ENCODE results near the gene HOXA5. TPM values are rescaled to one million over a fixed set of nuclear protein-coding genes. Genes with fewer than 3 reads are reported as not detected.

HOXA5 gene
- total RNA-seq, 1 donor, result 5.8 TPM

- TF ChIP-seq CTCF (IDR thresholded peaks at IDR 0.05; ENCODE audit: extremely low read depth, low read depth, low read length), result no peak
- peak within 1 kb of the TSS; percentile 76 for H3K27ac ChIP-seq (ENCODE audit: low read depth, low read length)
- no peaks in the 10 kb centered on the region for H3K9me3 ChIP-seq (ENCODE audit: low read depth, low read length)
- H3K4me3 ChIP-seq (ENCODE audit: insufficient read depth, low read length), result peak within 1 kb of the TSS; percentile 75
- peaks cover 100% of the 10 kb centered on the region for H3K79me2 ChIP-seq (ENCODE audit: insufficient read depth, low read length)
- H3K4me1 ChIP-seq (ENCODE audit: insufficient read depth, low read length), result peaks cover 41% of the 10 kb centered on the region
- H2AFZ ChIP-seq (ENCODE audit: low read length), result peak within 1 kb of the TSS; percentile 17
- DNase-seq (ENCODE audit: insufficient read length, low spot score, missing footprints), result peak; percentile 90
- peaks cover 7% of the 10 kb centered on the region for H4K20me1 ChIP-seq (ENCODE audit: insufficient read depth, low read length)
- peaks cover 12% of the 10 kb centered on the region for H3K36me3 ChIP-seq (ENCODE audit: insufficient read depth, low read length)
- peak within 1 kb of the TSS; percentile 99 for H3K4me2 ChIP-seq (ENCODE audit: insufficient read depth, low read length)
- no peaks in the 10 kb centered on the region for H3K27me3 ChIP-seq (ENCODE audit: insufficient read depth, low read length)
These were observed 30.7 kb upstream of the HOXA5 start, which contains the start of gene HOXA10 for GRCh38 chr7:27173956-27174873. Gene HOXA10 (minus strand): TSS chr7:27174320. CDS start chr7:27174306, 14 bp downstream.

- Histone ChIP-seq H3K4me1 (ENCODE audit: insufficient read depth, low read length) (peaks cover 43% of the 10 kb centered on the region), H3K36me3 (ENCODE audit: insufficient read depth, low read length) (peaks cover 13% of the 10 kb centered on the region), H4K20me1 (ENCODE audit: insufficient read depth, low read length) (peaks cover 7% of the 10 kb centered on the region), H3K27me3 (ENCODE audit: insufficient read depth, low read length) (no peaks in the 10 kb centered on the region), H2AFZ (ENCODE audit: low read length) (no peak overlapping the region), H3K4me3 (ENCODE audit: insufficient read depth, low read length) (peak overlapping the region; percentile 75), H3K27ac (ENCODE audit: low read depth, low read length) (peak overlapping the region; percentile 76), H3K9me3 (ENCODE audit: low read depth, low read length) (no peaks in the 10 kb centered on the region), H3K4me2 (ENCODE audit: insufficient read depth, low read length) (peak overlapping the region; percentile 99), H3K79me2 (ENCODE audit: insufficient read depth, low read length) (peaks cover 100% of the 10 kb centered on the region)
- TF ChIP-seq CTCF (IDR thresholded peaks at IDR 0.05; ENCODE audit: extremely low read depth, low read depth, low read length), result no peak
- DNase-seq (ENCODE audit: insufficient read length, low spot score, missing footprints), result peak; percentile 79
These were observed 30.1 kb upstream of the HOXA5 start for GRCh38 chr7:27173511-27173955.

- H3K4me3 ChIP-seq (ENCODE audit: insufficient read depth, low read length), result peak overlapping the region; percentile 75
- no peaks in the 10 kb centered on the region for H3K9me3 ChIP-seq (ENCODE audit: low read depth, low read length)
- peak overlapping the region; percentile 76 for H3K27ac ChIP-seq (ENCODE audit: low read depth, low read length)
- peaks cover 100% of the 10 kb centered on the region for H3K79me2 ChIP-seq (ENCODE audit: insufficient read depth, low read length)
- H3K36me3 ChIP-seq (ENCODE audit: insufficient read depth, low read length), result peaks cover 15% of the 10 kb centered on the region
- peaks cover 44% of the 10 kb centered on the region for H3K4me1 ChIP-seq (ENCODE audit: insufficient read depth, low read length)
- DNase-seq (ENCODE audit: insufficient read length, low spot score, missing footprints), result peak; percentile 97
- H3K27me3 ChIP-seq (ENCODE audit: insufficient read depth, low read length), result no peaks in the 10 kb centered on the region
- peaks cover 7% of the 10 kb centered on the region for H4K20me1 ChIP-seq (ENCODE audit: insufficient read depth, low read length)
- H3K4me2 ChIP-seq (ENCODE audit: insufficient read depth, low read length), result peak overlapping the region; percentile 99
- H2AFZ ChIP-seq (ENCODE audit: low read length), result no peak overlapping the region
- TF ChIP-seq CTCF (IDR thresholded peaks at IDR 0.05; ENCODE audit: extremely low read depth, low read depth, low read length), result no peak
These were observed 29.5 kb upstream of the HOXA5 start for GRCh38 chr7:27172823-27173510.

All from osteoblast (primary cell).